Muscle of arm (tissue), 12 donors: ENCODE measurements around the gene CENATAC. TPM values are rescaled to one million over a fixed set of nuclear protein-coding genes. Genes with fewer than 3 reads are reported as not detected.
"Not testable (repeated sequence)": the region's sequence is repeated elsewhere in the genome, so short reads cannot be mapped to it uniquely, and the experiment has no call there.

Experiments
- DNase-seq: peaks from one replicate; pipeline ENCODE4 v3.0.0-alpha.2; 2013
- polyA plus RNA-seq, 12 donors: library from polyadenylated mRNA; unstranded; fragments of 120-200 nt; gene quantifications; one replicate each; pipeline ENCODE4 v1.2.1, GENCODE V29; 2013; ENCODE audit not compliant: insufficient read length in 12 of 12

Gene CENATAC
- polyA plus RNA-seq, 12 donors, result 8.2 to 45.2 (median 17.7) TPM; not detected in 1

DNA sequence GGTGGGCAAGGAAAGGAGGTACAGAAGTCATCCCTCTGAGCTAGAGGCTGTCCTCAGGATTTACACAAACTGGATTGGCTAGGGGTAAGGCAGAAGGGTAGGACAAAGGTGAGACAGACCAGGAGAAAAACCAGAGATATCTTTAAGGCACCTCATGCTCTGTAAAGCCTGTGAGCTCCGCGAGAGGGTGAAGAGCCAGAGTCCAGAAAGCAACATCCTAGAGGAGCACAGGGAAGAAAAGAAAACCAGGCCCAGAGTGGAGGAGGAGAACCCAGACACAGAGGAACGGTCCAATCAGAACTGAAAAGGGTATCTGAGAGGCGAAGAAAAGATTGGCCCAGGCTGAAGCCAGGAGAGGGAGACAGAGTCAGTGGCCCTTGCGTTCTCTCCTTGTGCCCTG, 27.6 kb downstream of the CENATAC start:
- DNase-seq, result no peak

DNA sequence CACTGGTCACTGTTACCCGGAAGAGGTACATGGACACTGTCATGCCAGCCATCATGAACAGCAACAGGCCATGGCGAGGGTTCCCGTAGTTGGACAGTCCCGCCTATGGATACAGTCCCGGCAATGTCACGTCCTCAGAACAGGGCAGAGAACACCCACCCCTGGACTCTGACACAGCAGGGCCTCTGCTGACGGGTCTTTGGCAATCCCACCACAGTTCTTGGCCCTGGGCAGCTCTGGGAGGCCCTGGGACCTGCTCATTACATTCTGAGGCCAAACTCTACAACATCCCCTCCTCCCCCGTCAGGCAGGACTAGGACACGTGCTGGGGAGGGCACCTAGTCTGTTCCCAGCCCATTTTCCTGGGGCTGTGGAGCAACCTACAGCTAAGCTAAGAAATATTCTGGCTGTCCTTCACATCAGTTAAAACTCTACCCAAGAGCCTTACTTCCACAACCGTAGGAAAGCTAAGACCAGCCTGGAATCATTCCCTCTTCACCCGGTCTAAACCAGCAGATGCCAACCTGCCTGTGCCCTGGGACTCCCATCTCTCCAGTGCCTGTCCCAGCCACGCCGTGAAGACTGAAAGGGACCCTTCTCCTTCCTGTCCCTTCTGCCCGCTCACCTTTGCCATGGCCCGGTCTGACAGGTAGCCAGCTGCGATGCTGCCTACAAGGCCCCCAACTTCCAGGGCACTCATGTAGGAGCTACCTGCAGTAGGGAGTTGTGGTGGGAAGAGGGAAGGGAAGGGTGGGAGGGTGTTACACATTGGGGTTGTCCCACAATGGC, 28.2 kb downstream of the CENATAC start:
- no peak for DNase-seq

DNA sequence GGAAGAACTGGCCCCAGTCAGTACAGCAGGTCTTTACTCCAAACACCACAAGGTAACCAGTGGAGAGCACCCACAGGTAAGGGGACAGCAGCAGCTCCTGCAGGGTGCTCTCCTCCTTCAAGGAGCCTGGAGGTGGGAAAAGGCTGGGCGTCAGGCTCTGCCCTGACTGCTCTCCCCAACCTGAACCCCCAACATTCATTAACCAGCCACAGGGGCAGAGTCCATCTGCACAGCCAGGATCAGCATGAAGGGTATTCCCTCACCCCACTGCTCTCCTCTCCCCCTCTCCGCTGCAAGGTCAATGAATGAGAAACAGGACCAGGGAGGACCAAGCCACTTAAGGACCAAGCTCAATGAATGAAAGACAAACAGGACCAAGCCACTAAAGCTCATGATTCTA, 29.0 kb downstream of the CENATAC start:
- DNase-seq, result no peak

DNA sequence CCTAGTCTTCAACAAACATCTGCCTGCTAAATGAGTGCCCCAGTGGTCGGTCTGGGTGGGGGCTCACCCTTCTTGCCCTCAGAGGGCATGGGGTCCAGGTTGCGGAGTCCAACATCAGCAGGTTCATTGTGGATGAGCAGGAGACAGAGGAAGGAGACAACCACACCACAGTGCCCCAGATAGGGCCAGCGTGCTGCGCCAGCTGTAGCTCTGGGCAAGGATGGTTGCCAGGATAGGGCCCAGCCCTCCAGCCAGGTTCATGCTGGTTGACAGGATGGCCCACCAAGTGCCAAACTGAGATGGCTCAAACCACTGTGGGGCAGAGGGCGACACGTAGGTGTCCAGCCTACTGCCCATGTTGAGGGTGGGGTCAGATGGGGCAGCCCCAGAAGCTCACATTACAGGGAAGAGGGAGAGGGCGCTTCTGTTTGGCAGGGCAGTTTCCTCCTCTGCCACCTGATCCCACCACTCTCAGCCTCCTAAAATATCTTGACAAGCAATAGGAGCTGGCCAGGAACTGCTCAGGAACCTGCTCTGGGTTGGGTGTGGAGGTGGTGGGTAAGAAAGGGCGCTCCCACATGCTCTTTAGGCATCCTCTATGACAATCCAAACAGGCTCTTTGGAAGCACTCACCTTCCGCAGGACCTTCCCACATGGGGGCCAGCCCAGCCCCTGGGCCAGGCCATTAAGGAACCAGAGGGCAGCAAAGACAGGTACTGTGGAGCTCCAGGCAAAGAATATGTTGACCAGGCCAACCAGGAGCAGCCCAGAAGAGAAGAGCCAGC, 29.8 kb downstream of the CENATAC start:
- no peak for DNase-seq

DNA sequence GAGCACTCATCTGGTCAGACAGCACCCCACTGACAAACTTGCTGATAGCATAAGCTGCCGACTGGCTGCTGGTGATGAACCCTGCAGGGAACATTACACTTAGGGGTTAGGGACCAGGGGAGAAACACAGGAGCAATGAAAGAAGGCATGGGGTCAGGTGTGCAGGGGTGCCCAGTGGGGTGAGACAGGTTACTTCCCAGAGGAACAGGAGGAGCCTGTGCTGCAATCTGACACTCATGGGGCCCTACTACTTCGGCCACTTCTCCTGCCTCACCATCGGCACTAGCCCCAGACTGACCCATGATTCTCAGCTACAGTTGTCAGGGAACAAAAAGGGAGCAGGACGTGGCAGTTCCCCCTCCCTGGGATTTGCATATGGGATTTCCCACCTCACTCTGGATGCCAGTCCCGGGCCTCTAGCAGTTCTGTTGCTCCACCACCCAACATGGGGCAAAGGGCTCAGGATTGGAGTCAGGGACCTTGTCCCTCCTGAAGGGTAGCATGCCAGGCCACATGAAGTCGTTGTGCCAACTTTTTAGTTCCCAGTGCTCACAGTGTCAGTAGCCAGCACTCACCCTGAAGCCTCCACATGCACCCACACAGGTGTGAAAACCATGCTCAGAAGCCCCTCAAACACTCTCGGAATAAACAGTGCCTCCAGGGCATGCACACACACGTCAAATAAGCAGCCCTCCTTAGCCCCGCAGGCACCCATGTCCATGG, 30.6 kb downstream of the CENATAC start:
- DNase-seq, result no peak

DNA sequence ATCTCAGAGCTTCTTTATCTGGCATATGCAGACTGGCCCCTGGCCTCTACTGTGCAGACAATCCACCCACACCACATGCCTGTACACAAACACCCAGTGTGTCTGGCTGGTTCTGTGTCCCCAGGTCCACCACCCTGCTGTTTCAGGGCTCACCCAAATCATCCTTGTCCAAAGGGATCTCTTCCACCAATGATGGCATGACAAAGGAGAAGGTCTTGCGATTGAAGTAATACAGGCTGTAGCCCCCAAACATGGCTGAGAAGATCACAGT, 31.1 kb downstream of the CENATAC start:
- DNase-seq, result no peak

DNA sequence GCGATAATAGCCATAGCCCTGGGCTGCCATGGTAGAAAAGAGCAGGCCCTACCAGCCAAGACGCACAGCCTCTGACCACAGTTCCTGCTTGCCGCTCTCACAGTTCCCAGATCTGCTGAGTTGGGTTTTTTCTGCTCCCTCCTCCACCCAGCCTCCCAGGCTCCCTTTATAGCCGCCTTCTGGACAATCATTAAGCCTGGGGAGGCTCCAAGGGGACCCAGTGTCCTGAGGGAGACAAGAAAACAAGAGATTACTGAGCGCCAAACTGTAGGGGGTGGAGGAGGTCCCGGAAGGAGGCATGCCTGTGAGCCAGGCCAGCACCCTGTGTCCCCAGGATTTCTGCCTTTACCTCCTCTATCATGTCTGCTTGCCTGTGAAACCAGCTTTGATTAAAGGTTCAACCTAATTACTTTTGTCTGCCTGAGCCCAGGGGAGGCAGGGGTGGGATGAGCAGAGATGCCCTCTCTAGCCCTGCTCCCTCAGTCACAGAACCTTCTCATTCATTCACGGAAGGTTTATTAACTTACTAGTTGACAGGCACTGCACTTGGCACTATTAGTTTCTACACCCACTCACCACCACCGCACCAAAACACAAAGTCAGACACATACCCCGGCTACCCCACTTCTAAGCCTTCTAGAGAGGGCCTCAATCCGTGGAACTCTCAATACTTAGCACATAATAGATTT, 31.5 kb downstream of the CENATAC start:
- DNase-seq, result no peak

DNA sequence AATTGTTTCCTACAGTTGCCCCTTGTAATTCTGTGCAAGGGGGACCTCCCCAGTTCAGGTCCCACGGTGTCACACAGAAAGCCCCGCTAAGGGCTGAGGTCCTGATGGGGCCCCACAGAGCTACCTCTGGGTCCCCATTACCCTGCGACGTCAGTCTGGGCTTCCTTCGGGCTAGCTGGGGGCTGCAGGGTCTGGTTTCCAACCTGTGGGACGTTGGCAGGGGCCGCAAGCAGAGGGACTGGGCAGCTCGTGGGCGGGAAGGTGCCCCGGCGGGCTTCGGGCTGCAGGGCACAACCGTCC, 32.0 kb downstream of the CENATAC start:
- no peak for DNase-seq

DNA sequence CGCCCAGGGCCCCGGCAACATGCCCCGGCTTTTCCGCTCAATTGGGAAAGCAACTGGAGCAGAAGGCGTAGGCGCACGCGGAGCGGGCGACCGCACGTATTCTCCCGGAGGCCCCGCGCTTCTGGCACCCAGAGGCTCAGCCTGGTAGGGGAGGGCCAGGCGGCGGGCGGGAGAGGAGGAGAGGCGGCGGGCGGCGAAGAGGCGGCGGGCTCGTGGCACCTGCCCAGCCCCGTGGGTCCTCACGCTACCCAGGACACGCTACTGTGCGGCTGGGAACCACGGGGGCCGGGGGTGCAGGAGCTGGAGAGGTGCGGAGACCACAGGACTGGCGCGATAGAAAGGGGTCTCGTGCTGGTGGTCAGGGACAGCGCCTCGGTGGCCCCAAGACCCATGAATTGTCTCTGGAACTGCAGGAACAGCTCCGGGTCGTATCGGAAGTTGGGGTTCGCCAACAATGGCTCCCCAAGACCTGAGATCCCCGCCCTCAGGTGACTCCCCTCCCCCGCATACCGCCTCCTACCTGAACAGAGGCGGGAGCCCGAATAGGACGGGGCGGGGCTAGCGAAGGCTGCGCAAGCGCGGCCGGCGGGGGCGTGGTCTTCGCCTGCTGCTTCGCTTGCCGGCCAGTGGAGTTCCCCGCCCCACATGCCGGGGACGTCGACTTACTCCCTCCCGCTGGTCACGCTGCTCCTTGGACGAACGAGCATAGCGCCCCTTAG, 32.5 kb downstream of the CENATAC start, which contains the start of gene SLC37A4:
SLC37A4 (minus strand) TSS at position 549 of the 719 bp plus-strand sequence.
- peak; percentile 93 for DNase-seq

DNA sequence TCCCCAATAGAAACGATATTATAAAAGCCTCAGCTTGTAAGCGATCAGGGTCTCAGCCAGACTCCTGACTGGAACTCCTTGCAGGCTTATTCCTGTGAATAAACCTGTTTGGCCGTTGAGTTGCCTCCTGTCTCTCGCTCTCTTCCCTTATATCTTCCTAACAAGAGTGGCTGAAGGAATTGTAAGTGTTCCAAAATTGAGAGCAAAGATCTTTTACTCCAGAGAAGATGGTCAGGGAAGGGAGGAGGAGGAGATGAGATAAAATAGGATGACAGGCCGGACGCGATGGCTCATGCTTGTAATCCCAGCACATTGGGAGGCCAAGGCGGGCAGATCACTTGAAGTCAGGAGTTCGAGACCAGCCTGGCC, 34.0 kb downstream of the CENATAC start:
- DNase-seq, result no peak

DNA sequence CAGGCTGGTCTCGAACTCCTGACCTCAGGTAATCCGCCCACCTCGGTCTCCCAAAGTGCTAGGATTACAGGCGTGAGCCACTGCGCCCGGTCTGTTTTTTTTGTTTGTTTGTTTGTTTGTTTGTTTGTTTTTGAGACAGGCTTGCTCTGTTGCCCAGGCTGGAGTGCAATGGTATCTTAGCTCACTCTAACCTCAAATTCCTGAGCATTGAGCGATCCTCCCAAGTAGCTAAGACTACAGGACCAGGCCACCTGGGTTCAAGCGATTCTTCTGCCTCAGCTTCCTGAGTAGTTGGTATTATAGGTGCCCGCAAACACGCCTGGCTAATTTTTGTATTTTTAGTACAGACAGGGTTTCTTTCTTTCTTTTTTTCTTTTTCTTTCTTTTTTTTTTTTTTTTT, 35.5 kb downstream of the CENATAC start:
- DNase-seq, result not testable (repeated sequence)

DNA sequence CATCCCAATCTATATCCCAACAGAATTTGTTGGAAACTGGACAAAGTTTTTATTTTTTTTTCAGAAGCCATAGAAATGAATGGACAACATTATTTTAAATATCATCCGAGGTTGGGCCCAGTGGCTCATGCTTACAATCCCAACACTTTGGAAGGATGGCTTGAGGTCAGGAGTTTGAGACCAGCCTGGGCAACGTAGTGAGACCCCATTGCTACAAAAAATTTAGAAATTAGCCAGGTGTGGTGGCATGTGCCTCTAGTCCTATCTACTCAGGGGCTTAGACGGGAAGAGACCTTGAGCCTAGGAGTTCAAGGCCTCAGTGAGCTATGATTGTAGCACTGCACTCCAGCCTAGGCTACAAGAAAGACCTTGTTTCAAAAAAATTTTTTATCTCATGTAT, 36.9 kb downstream of the CENATAC start:
- no peak for DNase-seq

DNA sequence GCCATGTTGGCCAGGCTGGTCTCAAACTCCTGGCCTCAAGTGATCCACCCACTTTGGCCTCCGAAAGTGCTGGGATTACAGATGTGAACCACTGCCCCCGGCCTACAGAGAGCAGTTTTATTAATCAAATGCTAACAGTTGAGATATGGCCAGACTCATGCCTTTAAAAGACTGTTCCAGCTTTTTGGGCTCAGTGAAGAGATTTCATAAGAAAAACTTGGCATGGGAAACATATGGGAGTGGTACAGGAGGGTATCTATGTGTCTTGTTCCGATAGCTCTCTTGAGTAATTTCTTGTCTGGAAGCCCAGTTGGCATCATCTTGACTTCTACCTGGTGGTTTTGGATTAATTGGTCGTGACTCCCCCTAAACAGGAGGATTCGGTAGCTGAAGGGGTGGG, 40.9 kb downstream of the CENATAC start:
- no peak for DNase-seq

DNA sequence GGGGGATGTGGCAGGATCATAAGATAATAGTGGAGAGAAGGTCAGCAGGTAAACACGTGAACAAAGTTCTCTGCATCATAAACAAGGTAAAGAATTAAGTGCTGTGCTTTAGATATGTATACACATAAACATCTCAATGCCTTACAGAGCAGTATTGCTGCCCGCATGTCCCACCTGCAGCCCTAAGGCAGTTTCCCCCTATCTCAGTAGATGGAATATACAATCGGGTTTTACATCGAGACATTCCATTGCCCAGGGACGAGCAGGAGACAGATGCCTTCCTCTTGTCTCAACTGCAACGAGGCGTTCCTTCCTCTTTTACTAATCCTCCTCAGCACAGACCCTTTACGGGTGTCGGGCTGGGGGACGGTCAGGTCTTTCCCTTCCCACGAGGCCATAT, 41.5 kb downstream of the CENATAC start:
- not testable (repeated sequence) for DNase-seq

DNA sequence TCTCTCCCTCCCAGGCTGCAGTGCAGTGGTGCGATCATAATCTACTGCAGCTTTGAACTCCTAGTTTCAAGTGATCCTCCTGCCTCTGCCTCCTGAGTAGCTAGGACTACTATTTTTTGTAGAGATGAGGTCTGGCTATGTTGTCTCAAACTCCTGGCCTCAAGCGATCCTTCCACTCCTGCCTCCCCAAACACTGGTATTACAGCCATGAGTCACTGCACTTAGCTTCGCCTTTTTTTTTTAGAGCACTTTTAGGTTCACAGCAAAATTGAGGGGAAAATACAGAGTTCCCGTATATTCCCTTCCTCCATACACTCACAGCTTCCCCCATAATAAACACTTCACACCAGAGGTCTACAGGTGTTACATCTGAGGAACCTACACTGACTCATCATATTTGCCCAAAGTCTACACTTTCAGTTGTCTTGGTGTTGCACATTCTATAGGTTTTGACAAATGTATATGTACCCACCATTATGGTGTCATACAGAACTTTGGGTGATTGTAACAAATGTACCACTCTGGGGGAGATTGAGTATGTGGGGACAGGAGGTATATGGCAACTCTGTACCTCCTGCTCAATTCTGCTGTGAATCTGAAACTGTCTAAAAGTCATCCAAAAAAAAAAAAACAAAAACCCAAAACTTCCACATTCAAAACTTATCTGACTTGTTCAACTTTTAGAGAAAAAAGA, 44.0 kb downstream of the CENATAC start:
- no peak for DNase-seq

DNA sequence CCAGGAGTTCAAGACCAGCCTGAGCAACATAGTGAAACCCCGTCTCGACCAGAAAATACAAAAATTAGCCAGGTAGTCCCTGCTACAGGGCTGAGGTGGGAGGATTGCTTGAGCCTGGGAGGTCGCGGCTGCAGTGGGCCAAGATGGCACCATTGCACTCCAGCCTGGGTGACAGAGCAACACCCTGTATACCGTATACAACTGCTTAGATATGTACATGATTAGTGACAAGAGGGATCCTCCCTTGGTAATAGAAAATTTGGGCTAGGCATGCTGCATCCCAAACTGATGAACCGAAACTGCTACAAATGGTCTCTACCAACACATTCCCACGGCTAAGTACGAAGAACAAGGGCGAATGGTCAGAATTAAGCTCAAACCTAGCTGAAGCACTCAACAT, 45.0 kb downstream of the CENATAC start:
- DNase-seq, result no peak

DNA sequence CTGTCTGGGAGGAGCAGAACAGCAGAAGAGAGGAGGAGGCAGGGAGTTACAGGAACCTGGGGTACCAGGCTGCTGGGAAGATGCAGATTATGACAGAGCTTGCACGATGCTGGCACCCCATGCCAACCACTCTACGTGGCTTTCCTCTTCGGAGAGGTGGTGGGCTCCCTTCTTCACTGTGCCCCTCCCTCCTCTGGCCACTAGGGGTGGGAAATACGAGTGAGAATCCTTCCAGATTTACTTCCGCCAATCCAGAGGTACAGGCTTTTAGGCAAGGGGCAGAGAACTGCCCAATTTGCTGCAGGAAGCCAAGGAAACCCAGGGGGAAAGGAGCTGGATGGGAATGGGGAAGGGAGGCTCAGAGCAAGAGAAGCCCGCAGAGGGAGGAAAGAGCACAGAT, 46.8 kb downstream of the CENATAC start:
- no peak for DNase-seq

DNA sequence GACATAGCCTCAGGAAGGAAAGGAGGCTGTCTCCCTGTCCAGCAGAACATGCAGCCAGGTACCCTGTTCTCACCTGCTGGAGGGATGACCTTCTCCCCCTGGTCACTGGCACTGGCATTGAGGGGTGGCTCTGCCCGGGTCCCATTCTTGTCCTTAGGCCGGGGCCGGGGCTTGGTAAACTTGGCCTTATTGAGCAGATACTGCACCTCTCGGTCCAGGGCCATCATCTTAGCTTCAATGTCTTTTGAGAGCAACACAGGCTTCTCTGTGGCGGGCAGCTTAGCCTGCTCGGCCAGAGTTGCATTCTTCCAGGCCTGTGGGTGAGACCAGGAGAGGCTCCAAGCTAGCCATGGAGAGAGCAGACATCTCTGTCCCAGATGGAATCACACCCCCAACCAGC, 48.6 kb downstream of the CENATAC start:
- DNase-seq, result no peak

DNA sequence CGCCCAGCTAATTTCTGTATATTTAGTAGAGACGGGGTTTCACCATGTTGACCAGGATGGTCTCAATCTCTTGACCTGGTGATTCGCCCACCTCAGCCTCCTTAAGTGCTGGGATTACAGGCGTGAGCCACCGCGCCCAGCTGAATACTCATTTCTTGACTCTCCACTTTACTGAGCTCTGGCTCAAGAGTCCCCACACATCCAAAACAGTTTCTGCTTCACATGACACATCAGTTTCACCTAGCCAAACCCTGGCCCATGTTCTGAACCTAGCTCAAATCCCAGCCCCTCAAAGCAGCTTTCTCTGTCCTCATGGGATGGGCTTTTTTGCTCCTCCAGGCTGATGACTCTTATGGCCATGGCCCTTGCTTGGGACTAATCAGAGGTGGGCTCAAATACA, 49.3 kb downstream of the CENATAC start:
- no peak for DNase-seq

DNA sequence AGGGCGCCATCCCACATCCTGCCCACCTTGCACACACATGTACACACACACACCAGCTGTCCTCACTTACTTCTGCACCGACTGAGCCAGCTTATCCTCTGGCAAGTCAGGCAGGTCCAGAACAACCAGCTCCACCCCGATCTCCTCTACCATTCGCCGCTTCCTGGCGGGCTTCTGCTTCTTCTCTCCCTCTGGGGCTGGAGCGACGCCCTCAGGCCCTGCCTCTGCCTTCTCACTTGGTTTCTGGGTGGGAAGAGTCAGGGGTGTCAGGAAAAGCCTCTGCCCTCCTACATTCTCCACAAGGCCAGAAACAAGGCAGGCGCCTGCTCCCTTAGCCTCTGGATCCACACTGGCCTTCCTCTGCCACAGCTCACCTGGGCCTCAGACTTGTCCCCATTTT, 50.7 kb downstream of the CENATAC start:
- DNase-seq, result no peak

DNA sequence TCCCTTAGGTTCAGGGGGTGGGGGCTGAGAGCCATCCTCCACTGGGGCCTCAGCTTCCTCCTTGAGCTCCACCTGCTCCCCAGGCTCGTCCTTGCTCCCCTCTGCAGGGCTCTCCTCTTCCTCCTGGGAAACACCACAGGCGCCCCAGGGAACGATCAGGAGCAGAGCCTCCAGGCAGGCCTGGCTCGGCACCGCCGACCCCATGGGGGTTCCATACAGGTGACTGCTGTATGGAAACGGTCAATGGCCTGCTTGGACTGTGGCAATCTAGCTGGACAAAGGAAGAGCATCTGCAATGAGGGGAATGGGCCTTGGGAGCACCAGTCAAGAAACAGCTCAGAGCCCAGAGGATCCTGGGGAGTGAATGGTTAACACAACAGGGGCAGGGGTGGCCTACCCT, 51.1 kb downstream of the CENATAC start:
- DNase-seq, result no peak
